HG02840 (cell line): Measurements from ENCODE around the gene BHLHA9.
A peak's percentile ranks its signal among the peaks of the same experiment; 100 is the strongest.
"Not testable (repeated sequence)": the region's sequence is repeated elsewhere in the genome, so short reads cannot be mapped to it uniquely, and the experiment has no call there.

Source experiments
- ATAC-seq: cut with Tn5 transposase; IDR thresholded peaks from one replicate; pipeline ENCODE4 v1.9.1; 2021; ENCODE audit warnings: mild to moderate bottlenecking, moderate library complexity, moderate number of reproducible peaks; ENCODE audit not compliant: unreplicated experiment, low FRiP score

The BHLHA9 gene

GRCh38 chr17:1270210-1271029, at the start of gene BHLHA9:
Gene BHLHA9, plus strand, starts transcription at chr17:1270444. Its CDS starts 120 bp downstream, at chr17:1270564.
- ATAC-seq, result no peak

DNA sequence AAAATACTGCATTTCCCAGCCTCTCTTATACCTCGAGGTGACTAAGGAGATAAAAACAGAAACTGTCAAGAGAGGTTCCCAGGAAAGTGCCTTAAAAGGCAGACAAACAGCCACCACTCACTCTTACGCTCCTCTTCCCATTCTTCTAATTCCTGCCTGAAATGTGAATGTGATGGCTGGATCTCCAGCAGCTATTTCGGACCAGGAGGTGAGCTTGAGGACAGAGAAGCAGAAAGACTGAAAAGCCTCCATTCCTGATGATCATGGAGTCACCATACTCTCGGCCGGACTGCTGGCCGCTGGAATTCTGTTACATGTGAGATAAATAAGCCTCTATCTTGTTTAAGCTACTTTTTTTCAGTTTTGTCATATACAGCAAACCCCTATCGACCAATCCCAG, 49.0 kb upstream of the BHLHA9 start:
- ATAC-seq, result no peak

GRCh38 chr17:1222321-1222720, 47.9 kb upstream of the BHLHA9 start:
- no peak for ATAC-seq

- ATAC-seq, result no peak
Observed at GRCh38 chr17:1223662-1224061, 46.6 kb upstream of the BHLHA9 start.

DNA sequence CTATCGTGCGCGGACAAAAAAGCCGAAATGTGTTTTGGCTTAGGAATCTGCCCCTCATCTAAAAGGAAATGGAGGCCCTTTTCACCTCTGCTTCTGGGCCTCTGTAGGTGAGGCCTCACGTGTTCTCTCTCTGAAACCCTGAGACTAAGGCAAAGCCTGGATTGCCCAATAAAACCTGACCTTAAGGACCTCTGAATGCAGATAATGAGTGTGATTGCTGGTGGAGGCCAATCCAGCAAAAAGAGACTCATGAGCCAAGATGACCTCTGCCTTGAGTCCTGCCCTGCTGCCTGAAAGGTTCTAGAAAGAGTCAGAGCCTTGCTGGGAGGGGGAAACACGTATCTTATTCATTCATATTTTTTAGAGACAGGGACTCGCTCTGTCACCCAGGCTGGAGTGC, 45.9 kb upstream of the BHLHA9 start:
- no peak for ATAC-seq

GRCh38 chr17:1226308-1226707, 43.9 kb upstream of the BHLHA9 start:
- no peak for ATAC-seq

GRCh38 chr17:1227365-1227764, 42.9 kb upstream of the BHLHA9 start:
- no peak for ATAC-seq

GRCh38 chr17:1227917-1228780, 42.1 kb upstream of the BHLHA9 start:
- ATAC-seq, result peak; percentile 45

GRCh38 chr17:1228781-1229348, 41.4 kb upstream of the BHLHA9 start:
- peak; percentile 17 for ATAC-seq

DNA sequence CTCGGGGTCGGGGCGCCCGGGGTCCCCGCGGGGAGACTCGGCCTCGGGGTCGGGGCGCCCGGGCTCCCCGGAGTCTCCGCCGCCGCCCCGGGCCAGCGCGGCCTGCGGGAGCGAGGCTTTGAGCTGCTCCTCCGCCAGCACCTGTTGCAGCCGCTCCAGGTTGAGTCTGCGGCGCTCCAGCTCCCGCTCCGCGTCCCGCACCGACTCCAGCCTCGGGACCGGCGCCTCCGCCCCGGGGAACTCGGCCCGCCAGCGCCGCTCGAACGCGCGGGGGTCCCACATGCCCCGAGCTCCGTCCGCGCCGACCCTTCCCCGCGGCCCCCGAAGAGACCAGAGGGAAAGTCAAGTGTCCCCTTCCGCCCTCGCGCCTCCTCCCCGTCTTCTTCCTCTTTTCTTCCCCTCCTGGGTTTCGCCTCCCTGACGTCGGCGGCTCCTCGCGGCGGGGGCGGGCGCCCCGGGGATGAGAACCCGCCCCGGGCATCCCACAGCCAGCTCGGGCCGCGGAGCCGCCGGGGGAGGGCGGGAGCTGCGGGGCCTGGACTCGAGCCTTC, 40.8 kb upstream of the BHLHA9 start:
- peak; percentile 58 for ATAC-seq

DNA sequence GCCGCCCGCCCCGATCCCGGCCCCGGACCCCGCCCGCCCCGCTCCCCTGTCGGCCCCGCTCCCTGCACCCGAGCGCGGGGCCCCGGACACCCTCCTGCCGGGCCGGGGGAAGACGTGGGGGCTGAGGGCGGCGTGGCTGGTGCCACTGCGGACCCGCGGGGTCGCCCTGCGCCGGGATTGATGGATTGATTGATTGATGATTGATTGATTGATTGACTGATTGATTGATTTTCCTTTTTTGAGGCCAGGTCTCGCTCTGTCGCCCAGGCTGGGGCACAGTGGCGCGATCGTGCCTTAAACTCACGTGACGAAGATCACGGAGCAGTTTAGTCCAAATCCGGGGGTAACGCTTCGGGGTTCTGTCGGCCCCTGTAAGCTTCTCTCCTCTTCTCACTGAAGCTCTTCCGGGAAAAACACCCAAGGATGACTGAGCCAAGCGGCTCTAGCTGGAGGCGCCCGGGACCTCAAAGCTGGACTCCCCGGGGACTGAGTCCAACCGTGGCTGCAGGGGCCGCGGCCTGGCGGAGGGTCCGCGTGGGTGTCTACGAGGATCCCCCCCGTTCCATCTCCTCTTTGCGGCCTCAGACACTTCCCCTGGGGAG, 40.2 kb upstream of the BHLHA9 start:
- ATAC-seq, result no peak

DNA sequence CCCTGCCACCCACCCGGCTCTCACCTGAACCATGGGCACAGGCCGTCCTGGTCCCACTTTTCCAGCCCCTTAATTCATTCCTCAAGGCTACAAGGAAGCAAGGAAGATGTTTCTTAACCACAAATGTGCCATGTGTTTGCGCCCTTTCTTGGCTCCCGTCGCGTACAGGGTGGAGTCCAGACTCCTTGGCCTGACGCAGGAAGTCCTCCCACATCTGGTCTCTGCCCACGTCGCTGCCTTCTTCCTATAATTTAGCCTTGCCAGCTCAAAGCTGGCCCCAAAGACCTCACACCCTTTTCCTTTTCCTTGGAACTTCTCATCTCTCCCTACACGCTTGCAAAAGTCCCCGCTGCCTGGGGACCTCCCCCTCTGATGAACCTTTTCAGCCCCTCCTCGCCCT, 38.8 kb upstream of the BHLHA9 start:
- ATAC-seq, result no peak

DNA sequence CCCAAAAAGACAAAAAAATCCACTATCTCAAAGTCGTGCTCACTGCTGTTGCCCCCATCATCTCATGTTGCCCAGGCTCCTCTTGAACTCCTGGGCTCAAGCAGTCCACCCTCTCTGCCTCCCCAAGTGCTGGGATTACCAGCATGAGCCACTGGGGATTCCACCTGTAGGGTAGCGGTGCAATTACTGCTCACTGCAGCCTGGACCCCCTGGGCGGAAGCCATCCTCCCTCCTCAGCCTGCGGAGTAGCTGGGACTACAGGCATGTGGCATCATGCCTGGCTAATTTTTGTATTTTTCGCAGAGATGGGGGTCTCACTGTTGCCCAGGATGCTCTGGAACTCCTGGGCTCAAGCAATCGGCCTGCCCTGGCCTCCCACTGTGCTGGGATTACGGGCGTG, 37.9 kb upstream of the BHLHA9 start:
- ATAC-seq, result no peak

DNA sequence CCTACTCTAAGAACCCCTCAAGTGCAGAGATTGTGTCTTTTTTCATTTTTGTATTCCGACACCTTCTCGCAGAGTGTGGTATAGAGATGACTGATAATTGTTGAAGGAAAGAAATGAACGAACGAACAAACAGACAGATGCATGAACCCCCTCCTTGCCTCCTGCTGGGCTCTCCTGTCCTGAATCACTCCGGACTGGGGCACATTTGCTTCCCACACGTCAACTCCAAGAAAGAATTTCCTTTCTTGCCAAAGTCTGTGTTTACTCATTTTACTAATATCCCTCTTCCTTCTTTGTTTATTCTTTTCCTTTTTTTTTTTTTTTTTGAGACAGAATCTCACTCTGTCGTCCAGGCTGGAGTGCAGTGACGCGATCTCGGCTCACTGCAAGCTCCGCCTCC, 37.5 kb upstream of the BHLHA9 start:
- ATAC-seq, result no peak

- ATAC-seq, result no peak
Observed at GRCh38 chr17:1234455-1234854, 35.8 kb upstream of the BHLHA9 start.

DNA sequence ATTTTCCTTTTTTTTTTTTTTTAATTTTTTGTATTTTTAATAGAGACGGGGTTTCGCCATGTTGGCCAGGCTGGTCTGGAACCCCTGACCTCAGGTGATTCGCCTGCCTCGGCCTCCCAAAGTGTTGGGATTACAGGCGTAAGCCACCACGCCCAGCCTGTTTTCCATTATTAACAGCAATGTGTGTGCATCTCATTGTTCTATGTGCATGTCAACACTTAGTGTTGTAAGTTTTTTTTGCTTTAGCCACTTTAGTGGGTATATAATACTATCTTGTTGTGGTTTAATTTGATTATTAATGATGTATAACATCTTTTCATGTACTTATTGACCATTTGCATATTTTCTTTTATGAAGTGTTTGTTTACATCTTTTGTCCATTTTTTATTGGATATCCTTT, 32.8 kb upstream of the BHLHA9 start:
- no peak for ATAC-seq

DNA sequence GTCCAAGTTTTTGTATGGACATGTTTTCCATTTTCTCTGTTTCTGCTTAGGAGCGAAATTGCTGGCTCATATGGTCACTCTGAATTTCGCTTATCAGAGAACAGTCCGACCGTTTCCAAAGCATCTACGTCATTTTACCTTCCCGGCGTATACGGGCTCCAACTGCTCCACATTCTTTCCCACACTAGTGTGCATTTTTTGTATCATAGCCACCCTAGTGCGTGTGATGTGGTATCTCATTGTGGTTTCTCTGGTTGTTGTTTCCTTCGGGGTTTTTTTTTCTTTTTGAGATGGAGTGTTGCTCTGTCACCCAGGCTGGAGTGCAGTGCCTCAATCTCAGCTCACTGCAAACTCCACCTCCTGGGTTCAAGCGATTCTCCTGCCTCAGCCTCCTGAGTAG, 31.0 kb upstream of the BHLHA9 start:
- ATAC-seq, result no peak

GRCh38 chr17:1240426-1240825, 29.8 kb upstream of the BHLHA9 start:
- ATAC-seq, result not testable (repeated sequence)

GRCh38 chr17:1241929-1242328, 28.3 kb upstream of the BHLHA9 start:
- no peak for ATAC-seq

GRCh38 chr17:1244606-1245012, 25.6 kb upstream of the BHLHA9 start:
- ATAC-seq, result no peak
